HCT116 (cell line): ENCODE data around the gene LRRN2. TPM values are rescaled to one million over a fixed set of nuclear protein-coding genes. Genes with fewer than 3 reads are reported as not detected.

Source experiments
- ATAC-seq: fragments of 200-7000 bp; cut with Tn5 transposase; 2 replicates; pipeline ENCODE4 v1.9.1; 2020; ENCODE audit warnings: mild to moderate bottlenecking, moderate library complexity
- BruUV-seq: library from RNA; stranded (reverse); fragments of 400-500 nt; replicated peaks from 2 replicates; lab custom pipeline; 2021; lab: Mats Ljungman, UMichigan
- CTCF ChIA-PET: fragments of 300-600 bp; sonication (Branson Sonifier 250); formaldehyde crosslinking; loops from one replicate; lab custom pipeline; 2021; ENCODE audit warnings: antibody characterized with exemption; lab: Charles Lee
- POLR2A ChIA-PET: fragments of 300-600, 350-600 bp; sonication (Branson Sonifier 250); formaldehyde crosslinking; loops from one replicate; lab custom pipeline; 2021; ENCODE audit warnings: antibody characterized with exemption; lab: Charles Lee
- RAD21 ChIA-PET, 2 experiments: fragments of 300-600 bp; sonication (Branson Sonifier 250); formaldehyde crosslinking; loops; one replicate each; lab custom pipeline; 2023; ENCODE audit warnings: low total read pairs in 2 of 2; ENCODE audit not compliant: uncharacterized antibody in 2 of 2, unreplicated experiment in 2 of 2, low non-redundant PET in 1 of 2; lab: Charles Lee
- DNase-seq: peaks from one replicate; pipeline ENCODE4 v3.0.0-alpha.2; 2010; ENCODE audit warnings: low read depth, low spot score
- H2AFZ ChIP-seq: fragments of 200-600 bp; shearing (Covaris generic), sonication (generic); 2 replicates; pipeline ENCODE4 v1.6.1; 2017; ENCODE audit warnings: low read depth, mixed run types, mixed read lengths, antibody characterized with exemption, low read length; ENCODE audit not compliant: poor library complexity, severe bottlenecking
- H3K27ac ChIP-seq: 2 replicates; pipeline ENCODE4 v1.5.1; 2012; ENCODE audit warnings: low read depth, low read length
- H3K27me3 ChIP-seq: fragments of 200-600 bp; sonication (generic); 2 replicates; pipeline ENCODE4 v1.6.1; 2016; ENCODE audit warnings: mixed run types, low read length, mixed read lengths; ENCODE audit not compliant: insufficient read depth
- H3K36me3 ChIP-seq, 2 experiments: fragments of 200-500 bp in 1 of 2; fragments of 200-600 bp in 1 of 2; sonication (Bioruptor generic) in 1 of 2; sonication (generic) in 1 of 2; 2 replicates each; pipeline versions ENCODE4 v1.5.1 to v1.6.1; 2014 to 2016; ENCODE audit warnings: low read length in 2 of 2, inconsistent platforms in 1 of 2, mixed read lengths in 1 of 2, mixed run types in 1 of 2; ENCODE audit not compliant: insufficient read depth in 2 of 2, control insufficient read depth in 1 of 2
- H3K4me1 ChIP-seq, 2 experiments: fragments of 200-600 bp in 1 of 2; sonication (generic) in 1 of 2; 2 replicates each; pipeline versions ENCODE4 v1.5.1 to v1.6.1; 2012 to 2017; ENCODE audit warnings: low read length in 2 of 2, inconsistent platforms in 1 of 2, mild to moderate bottlenecking in 1 of 2, mixed read lengths in 1 of 2, mixed run types in 1 of 2, moderate library complexity in 1 of 2; ENCODE audit not compliant: insufficient read depth in 2 of 2, control insufficient read depth in 1 of 2
- H3K4me2 ChIP-seq: fragments of 200-600 bp; sonication (generic); 2 replicates; pipeline ENCODE4 v1.6.1; 2017; ENCODE audit warnings: mixed run types, low read length, mixed read lengths
- H3K4me3 ChIP-seq, 2 experiments: fragments of 200-600 bp in 1 of 2; sonication (generic) in 1 of 2; replicated peaks in 1 of 2; 2 replicates each; pipeline ENCODE4 v1.5.1; 2011 to 2016; ENCODE audit warnings: low read length in 2 of 2, control low read depth in 1 of 2, low read depth in 1 of 2, mild to moderate bottlenecking in 1 of 2, mixed read lengths in 1 of 2, mixed run types in 1 of 2
- H3K79me2 ChIP-seq: fragments of 200-600 bp; sonication (generic); 2 replicates; pipeline ENCODE4 v1.6.1; 2017; ENCODE audit warnings: mild to moderate bottlenecking, mixed run types, low read length, moderate library complexity, mixed read lengths; ENCODE audit not compliant: insufficient read depth
- H3K9ac ChIP-seq: fragments of 200-600 bp; sonication (generic); 2 replicates; pipeline ENCODE4 v1.6.1; 2016; ENCODE audit warnings: low read length, mixed read lengths
- H3K9me2 ChIP-seq: fragments of 200-600 bp; sonication (generic), shearing (Covaris generic); 2 replicates; pipeline ENCODE4 v1.6.1; 2017; ENCODE audit warnings: mixed run types, mild to moderate bottlenecking, moderate library complexity; ENCODE audit not compliant: insufficient read depth
- H3K9me3 ChIP-seq, 2 experiments: fragments of 200-500 bp in 1 of 2; fragments of 200-600 bp in 1 of 2; sonication (Bioruptor generic) in 1 of 2; sonication (generic) in 1 of 2; 2 replicates each; pipeline ENCODE4 v1.6.1; 2014 to 2017; ENCODE audit warnings: low read length in 2 of 2, mixed read lengths in 2 of 2, inconsistent platforms in 1 of 2, low read depth in 1 of 2, mild to moderate bottlenecking in 1 of 2, mixed run types in 1 of 2, moderate library complexity in 1 of 2; ENCODE audit not compliant: control insufficient read depth in 1 of 2, insufficient read depth in 1 of 2
- H4K20me1 ChIP-seq: fragments of 200-600 bp; sonication (generic), shearing (Covaris generic); 2 replicates; pipeline ENCODE4 v1.6.1; 2017; ENCODE audit warnings: mixed run types, mild to moderate bottlenecking, moderate library complexity; ENCODE audit not compliant: insufficient read depth
- ELF1 ChIP-seq: IDR thresholded peaks from 2 replicates; pipeline ENCODE4 v1.6.1; 2012; ENCODE audit warnings: low read depth, borderline replicate concordance
- FOSL1 ChIP-seq: IDR thresholded peaks from 2 replicates; pipeline ENCODE4 v1.6.1; 2012; ENCODE audit warnings: low read depth
- SP1 ChIP-seq: IDR thresholded peaks from 2 replicates; pipeline ENCODE4 v1.6.1; 2012; ENCODE audit warnings: low read depth
- SRF ChIP-seq: IDR thresholded peaks from 2 replicates; pipeline ENCODE4 v1.6.1; 2012; ENCODE audit warnings: low read depth
- TCF7L2 ChIP-seq: IDR thresholded peaks from 2 replicates; pipeline ENCODE4 v1.7.0; 2011; ENCODE audit warnings: borderline replicate concordance, inconsistent platforms; ENCODE audit not compliant: insufficient read depth, insufficient read length; ENCODE audit errors: extremely low read depth
- ZFX ChIP-seq: fragments of 450-650 bp; IDR thresholded peaks from 2 replicates; pipeline ENCODE4 v1.6.1; 2017
- intact Hi-C: fragments of 100-400 bp; cut with micrococcal nuclease; formaldehyde crosslinking; loops from 2 replicates; pipeline ENCODE4 v1.10.0; 2022
- total RNA-seq: library from RNA; stranded (reverse); gene quantifications from one replicate; pipeline ENCODE4 v1.2.1, GENCODE V29; 2021; ENCODE audit not compliant: unreplicated experiment
- TF ChIP-seq, protein P1 (sequence below), 3 experiments: fragments of 200-600 bp in 1 of 3; sonication (generic) in 1 of 3; IDR thresholded peaks in 2 of 3; conservative IDR thresholded peaks in 1 of 3; 2 replicates each; pipeline ENCODE4 v1.5.1; 2012 to 2017; ENCODE audit warnings: low read depth in 2 of 3, low read length in 2 of 3, antibody characterized with exemption in 1 of 3, borderline replicate concordance in 1 of 3, control low read depth in 1 of 3, mild to moderate bottlenecking in 1 of 3, mixed read lengths in 1 of 3, mixed run types in 1 of 3, moderate library complexity in 1 of 3; ENCODE audit not compliant: insufficient read depth in 1 of 3
- TF ChIP-seq, protein P2 (sequence below): IDR thresholded peaks from 2 replicates; pipeline ENCODE4 v1.6.1; 2012

The LRRN2 gene
- total RNA-seq, 1 experiment from 2014 or later, result 3.2 TPM

DNA sequence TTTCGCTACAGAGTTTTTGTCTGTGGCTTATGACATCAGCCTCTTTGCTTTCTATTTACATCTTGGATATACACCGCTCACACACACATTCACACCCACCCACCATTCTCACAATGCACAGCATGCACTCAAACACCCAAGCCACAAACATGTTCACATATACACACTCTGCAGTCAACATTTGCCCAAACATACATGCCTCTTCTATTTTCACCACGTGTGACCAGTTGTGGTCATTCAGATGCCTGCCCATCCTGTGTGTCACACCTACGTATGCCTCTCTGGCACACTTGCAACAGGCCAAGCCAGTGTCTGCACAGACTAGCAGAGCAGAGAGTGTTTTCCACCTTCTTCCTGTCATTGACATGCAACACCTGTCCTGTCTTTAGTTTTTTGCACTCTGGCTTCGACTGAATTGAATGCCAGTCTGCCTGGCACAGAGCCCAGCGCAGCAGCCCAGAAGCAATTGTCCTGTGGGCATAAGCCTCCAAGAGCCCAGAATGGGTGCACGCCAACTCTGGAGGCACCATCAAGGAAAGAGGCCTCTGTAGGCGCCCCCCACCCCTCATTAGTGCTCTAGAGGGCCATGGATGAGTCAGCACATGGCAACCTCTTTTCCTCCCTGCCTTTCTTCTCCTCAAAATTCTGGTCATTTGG, 37.7 kb upstream of the LRRN2 start:
- intact Hi-C loops, result no loop called here
- ATAC-seq (no peak), DNase-seq (no peak)
- H3K9me3 ChIP-seq, result no peaks in the 10 kb centered on the region
- CTCF ChIA-PET, result no interaction called here
- H3K4me3 ChIP-seq, result no peak overlapping the region
- H4K20me1 ChIP-seq, result no peaks in the 10 kb centered on the region
- no peaks in the 10 kb centered on the region for H3K9me2 ChIP-seq
- H3K27me3 ChIP-seq, result no peaks in the 10 kb centered on the region
- RAD21 ChIA-PET, result no interaction called here
- POLR2A ChIA-PET, result no interaction called here
- no peak overlapping the region for H3K9ac ChIP-seq
- H3K27ac ChIP-seq, result no peak overlapping the region
- no peaks in the 10 kb centered on the region for H3K36me3 ChIP-seq
- no TSS peak for BruUV-seq
- H3K79me2 ChIP-seq, result no peaks in the 10 kb centered on the region
- TF ChIP-seq ELF1 (no peak), SRF (no peak), ZFX (no peak), FOSL1 (no peak), TCF7L2 (no peak), SP1 (no peak)
- TF ChIP-seq, protein P1, sequence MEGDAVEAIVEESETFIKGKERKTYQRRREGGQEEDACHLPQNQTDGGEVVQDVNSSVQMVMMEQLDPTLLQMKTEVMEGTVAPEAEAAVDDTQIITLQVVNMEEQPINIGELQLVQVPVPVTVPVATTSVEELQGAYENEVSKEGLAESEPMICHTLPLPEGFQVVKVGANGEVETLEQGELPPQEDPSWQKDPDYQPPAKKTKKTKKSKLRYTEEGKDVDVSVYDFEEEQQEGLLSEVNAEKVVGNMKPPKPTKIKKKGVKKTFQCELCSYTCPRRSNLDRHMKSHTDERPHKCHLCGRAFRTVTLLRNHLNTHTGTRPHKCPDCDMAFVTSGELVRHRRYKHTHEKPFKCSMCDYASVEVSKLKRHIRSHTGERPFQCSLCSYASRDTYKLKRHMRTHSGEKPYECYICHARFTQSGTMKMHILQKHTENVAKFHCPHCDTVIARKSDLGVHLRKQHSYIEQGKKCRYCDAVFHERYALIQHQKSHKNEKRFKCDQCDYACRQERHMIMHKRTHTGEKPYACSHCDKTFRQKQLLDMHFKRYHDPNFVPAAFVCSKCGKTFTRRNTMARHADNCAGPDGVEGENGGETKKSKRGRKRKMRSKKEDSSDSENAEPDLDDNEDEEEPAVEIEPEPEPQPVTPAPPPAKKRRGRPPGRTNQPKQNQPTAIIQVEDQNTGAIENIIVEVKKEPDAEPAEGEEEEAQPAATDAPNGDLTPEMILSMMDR (IDR thresholded peaks at IDR 0.05 in 2 of 3, conservative IDR thresholded peaks at IDR 0.05 in 1 of 3; ENCODE audit: borderline replicate concordance in 1 of 3, insufficient read depth in 1 of 3, low read depth in 2 of 3, low read length in 2 of 3), result no peak
- TF ChIP-seq, protein P2, sequence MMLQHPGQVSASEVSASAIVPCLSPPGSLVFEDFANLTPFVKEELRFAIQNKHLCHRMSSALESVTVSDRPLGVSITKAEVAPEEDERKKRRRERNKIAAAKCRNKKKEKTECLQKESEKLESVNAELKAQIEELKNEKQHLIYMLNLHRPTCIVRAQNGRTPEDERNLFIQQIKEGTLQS, result no peak
- no peak overlapping the region for H3K4me2 ChIP-seq
- peaks cover 0 to 16% of the 10 kb centered on the region in 2 experiments; a peak in 2 of 4 replicates for H3K4me1 ChIP-seq
- no peak overlapping the region for H2AFZ ChIP-seq
